ENCODE measurements around the gene CCDC175.

CCDC175 gene

DNA sequence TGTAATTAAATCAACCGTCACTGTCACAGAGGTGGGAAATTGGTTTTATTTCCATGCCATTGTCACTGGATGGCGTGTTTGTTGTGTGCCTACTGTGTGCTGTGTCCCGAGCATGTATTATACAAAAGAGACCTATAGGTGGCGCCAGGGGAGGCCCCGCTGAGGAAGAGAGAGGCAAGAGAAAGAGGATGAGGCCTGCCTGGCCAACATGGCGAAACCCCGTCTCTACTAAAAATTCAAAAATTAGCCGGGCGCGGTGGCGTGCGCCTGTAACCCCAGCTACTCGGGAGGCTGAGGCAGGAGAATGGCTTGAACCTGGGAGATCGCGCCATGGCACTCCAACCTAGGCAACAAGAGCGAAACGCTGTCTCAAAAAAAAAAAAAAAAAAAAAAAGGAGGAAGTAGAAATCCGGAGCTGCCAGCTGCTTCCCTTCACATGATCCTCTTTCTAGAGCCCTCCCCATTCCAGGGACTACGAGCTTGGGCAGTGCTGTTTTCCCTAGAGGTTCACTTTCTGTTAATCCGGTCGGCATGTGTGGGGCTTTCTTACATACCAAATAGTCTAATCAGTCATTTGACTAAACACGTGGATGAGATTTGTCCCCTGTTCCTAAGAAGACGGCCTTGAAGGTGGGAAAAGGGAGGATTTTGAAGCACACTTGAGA lies 6.4 kb upstream of the CCDC175 start:
- DNase-seq (ENCODE audit: low read depth) = no peak
- H3K4me1 ChIP-seq (ENCODE audit: control insufficient read depth, insufficient read depth, low read length) = no peaks in the 10 kb centered on the region
- H3K9ac ChIP-seq (ENCODE audit: low read length) = no peak overlapping the region
- H3K9me3 ChIP-seq (ENCODE audit: control insufficient read depth, low read length) = no peaks in the 10 kb centered on the region
- H3K4me3 ChIP-seq (ENCODE audit: low read length) = no peak overlapping the region
- no peaks in the 10 kb centered on the region for H3K27me3 ChIP-seq (replicated peaks; ENCODE audit: control insufficient read depth, insufficient read depth, low read length)
- H3K36me3 ChIP-seq (ENCODE audit: control insufficient read depth, insufficient read depth, low read length, severe bottlenecking) = no peaks in the 10 kb centered on the region

DNA sequence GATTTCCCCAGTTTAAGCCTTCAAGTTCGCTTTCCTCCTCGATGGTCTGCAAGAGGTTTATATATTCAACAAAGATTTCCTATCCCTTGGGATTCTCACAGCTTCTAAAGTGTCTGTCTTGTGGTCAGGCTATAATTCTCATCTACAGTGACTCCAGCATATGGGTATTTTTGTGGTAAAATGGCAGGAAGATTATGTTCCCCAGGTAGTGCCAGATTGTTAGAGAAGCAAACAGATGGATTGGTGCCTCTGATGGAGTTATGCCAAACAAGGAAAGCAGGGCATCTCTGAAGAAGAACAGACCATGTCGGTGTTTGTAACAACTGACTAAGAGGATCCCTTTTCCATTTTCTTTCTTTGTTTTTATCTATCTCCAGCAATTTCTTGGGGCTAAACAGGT lies 5.5 kb upstream of the CCDC175 start:
- Histone ChIP-seq H3K9ac (ENCODE audit: low read length) (no peak overlapping the region), H3K27me3 (replicated peaks; ENCODE audit: control insufficient read depth, insufficient read depth, low read length) (no peaks in the 10 kb centered on the region), H3K4me1 (ENCODE audit: control insufficient read depth, insufficient read depth, low read length) (no peaks in the 10 kb centered on the region), H3K36me3 (ENCODE audit: control insufficient read depth, insufficient read depth, low read length, severe bottlenecking) (no peaks in the 10 kb centered on the region), H3K9me3 (ENCODE audit: control insufficient read depth, low read length) (no peaks in the 10 kb centered on the region), H3K4me3 (ENCODE audit: low read length) (no peak overlapping the region)
- DNase-seq (ENCODE audit: low read depth) = no peak

DNA sequence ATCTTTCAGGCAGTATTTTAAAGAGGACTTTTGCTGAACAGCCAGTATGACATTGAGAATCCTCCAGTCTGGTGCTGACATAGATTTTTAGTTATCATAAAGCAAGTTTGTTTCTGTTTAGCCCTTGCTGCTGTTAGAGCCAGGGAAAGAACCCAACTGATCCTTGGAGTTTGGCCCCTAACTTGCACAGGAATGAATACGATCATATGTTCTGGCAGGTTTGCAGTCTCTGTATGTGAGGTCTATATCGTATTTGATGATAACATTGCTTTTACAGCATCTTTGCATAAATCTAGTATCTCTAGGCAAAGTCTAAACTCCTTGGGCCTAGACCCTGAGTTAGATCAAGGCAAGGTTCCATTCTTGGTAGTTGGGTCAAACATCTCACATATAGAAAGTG lies 4.3 kb upstream of the CCDC175 start:
- Histone ChIP-seq H3K4me3 (ENCODE audit: low read length) (no peak overlapping the region), H3K9ac (ENCODE audit: low read length) (no peak overlapping the region), H3K27me3 (replicated peaks; ENCODE audit: control insufficient read depth, insufficient read depth, low read length) (no peaks in the 10 kb centered on the region), H3K36me3 (ENCODE audit: control insufficient read depth, insufficient read depth, low read length, severe bottlenecking) (no peaks in the 10 kb centered on the region), H3K9me3 (ENCODE audit: control insufficient read depth, low read length) (no peaks in the 10 kb centered on the region), H3K4me1 (ENCODE audit: control insufficient read depth, insufficient read depth, low read length) (no peaks in the 10 kb centered on the region)
- DNase-seq (ENCODE audit: low read depth) = no peak

DNA sequence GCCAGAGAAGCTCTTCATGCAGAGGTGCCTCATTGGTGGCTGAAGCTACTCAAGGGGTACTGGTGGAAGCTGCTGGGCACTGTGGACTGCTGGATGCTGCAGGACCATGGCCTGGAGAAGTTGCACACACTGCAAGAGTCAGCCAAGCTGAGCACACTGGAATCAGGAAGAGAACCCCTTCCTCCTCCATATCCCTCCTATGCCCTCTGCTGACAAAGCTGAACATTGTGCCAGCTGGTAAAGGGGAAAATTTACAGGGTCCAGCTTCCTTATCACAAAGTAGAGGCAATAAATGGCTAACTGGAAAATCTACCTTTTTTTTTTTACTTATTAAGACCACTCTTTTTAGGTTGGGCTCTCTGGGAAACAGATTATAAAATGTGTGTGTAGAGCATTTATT lies 6.5 kb downstream of the CCDC175 start:
- Histone ChIP-seq H3K9me3 (ENCODE audit: control insufficient read depth, low read length) (no peaks in the 10 kb centered on the region), H3K36me3 (ENCODE audit: control insufficient read depth, insufficient read depth, low read length, severe bottlenecking) (no peaks in the 10 kb centered on the region), H3K27me3 (replicated peaks; ENCODE audit: control insufficient read depth, insufficient read depth, low read length) (peaks cover 10% of the 10 kb centered on the region), H3K4me3 (ENCODE audit: low read length) (no peak overlapping the region), H3K9ac (ENCODE audit: low read length) (no peak overlapping the region), H3K4me1 (ENCODE audit: control insufficient read depth, insufficient read depth, low read length) (no peaks in the 10 kb centered on the region)
- no peak for DNase-seq (ENCODE audit: low read depth)

DNA sequence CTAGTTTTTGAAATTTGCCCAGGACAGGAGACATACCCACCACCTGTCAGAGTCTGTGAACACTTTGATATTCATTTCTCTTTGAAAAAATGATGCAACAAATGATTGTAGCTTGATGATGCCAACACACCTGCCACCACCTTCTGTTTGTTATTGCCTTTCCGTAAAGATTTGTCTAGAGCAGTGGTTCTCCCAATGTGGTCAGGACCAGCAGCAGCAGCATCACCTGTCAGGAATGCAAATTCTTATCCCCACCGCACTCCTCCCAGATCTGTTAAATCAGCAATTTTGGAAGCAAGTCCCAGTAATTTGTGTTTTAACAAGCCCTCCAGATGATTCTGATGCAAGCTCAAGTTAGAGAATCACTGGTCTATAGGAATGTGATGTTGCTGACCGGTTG lies 9.9 kb downstream of the CCDC175 start:
- no peak overlapping the region for H3K9ac ChIP-seq (ENCODE audit: low read length)
- H3K4me3 ChIP-seq (ENCODE audit: low read length) = no peak overlapping the region
- H3K36me3 ChIP-seq (ENCODE audit: control insufficient read depth, insufficient read depth, low read length, severe bottlenecking) = no peaks in the 10 kb centered on the region
- no peaks in the 10 kb centered on the region for H3K4me1 ChIP-seq (ENCODE audit: control insufficient read depth, insufficient read depth, low read length)
- H3K9me3 ChIP-seq (ENCODE audit: control insufficient read depth, low read length) = no peaks in the 10 kb centered on the region
- H3K27me3 ChIP-seq (replicated peaks; ENCODE audit: control insufficient read depth, insufficient read depth, low read length) = peaks cover 10% of the 10 kb centered on the region
- no peak for DNase-seq (ENCODE audit: low read depth)

DNA sequence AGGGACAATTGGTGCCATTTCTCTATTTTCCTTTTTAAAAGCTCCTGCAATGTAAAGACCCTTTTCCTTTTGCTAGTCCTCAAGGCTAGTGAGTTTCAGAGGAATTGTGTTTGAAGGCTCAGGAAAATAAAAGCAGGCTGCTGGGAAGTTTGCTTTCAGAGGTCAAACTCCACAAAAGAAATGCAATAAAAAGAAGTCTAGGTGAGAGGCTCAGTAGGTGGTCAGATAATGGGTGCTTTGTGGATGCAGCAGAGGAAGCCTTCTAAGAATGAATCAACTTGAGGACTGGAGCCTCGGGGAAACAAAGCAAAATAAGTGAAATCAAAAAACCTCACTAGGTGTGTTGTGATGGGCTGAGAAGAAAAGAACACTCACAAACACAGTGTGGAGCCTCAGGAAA lies 10.3 kb downstream of the CCDC175 start:
- H3K36me3 ChIP-seq (ENCODE audit: control insufficient read depth, insufficient read depth, low read length, severe bottlenecking) = no peaks in the 10 kb centered on the region
- peaks cover 10% of the 10 kb centered on the region for H3K27me3 ChIP-seq (replicated peaks; ENCODE audit: control insufficient read depth, insufficient read depth, low read length)
- DNase-seq (ENCODE audit: low read depth) = no peak
- no peaks in the 10 kb centered on the region for H3K4me1 ChIP-seq (ENCODE audit: control insufficient read depth, insufficient read depth, low read length)
- no peak overlapping the region for H3K4me3 ChIP-seq (ENCODE audit: low read length)
- no peaks in the 10 kb centered on the region for H3K9me3 ChIP-seq (ENCODE audit: control insufficient read depth, low read length)
- H3K9ac ChIP-seq (ENCODE audit: low read length) = no peak overlapping the region

DNA sequence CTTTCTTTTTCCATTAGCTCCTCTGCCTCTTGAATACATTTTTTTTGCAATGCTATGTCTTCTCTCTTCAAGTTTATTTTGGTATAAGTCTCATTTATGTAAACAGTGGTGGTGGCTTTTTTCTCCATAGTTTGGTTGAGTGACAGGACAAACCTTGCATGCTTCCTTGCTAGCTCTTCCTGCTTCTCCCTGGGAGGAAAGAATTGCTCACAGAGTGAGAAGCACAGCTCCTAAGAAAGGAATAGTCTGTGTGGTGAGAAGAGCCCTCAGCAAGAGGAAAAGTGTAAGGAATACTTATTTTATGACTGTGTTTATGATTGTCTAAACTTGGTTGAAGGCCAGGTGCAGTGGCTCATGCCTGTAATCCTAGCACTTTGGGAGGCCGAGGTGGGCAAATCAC lies 11.5 kb downstream of the CCDC175 start:
- Histone ChIP-seq H3K9ac (ENCODE audit: low read length) (no peak overlapping the region), H3K9me3 (ENCODE audit: control insufficient read depth, low read length) (no peaks in the 10 kb centered on the region), H3K27me3 (replicated peaks; ENCODE audit: control insufficient read depth, insufficient read depth, low read length) (peaks cover 10% of the 10 kb centered on the region), H3K4me1 (ENCODE audit: control insufficient read depth, insufficient read depth, low read length) (no peaks in the 10 kb centered on the region), H3K36me3 (ENCODE audit: control insufficient read depth, insufficient read depth, low read length, severe bottlenecking) (no peaks in the 10 kb centered on the region), H3K4me3 (ENCODE audit: low read length) (no peak overlapping the region)
- DNase-seq (ENCODE audit: low read depth) = no peak

GRCh38 chr14:59564366-59564765 lies 12.2 kb downstream of the CCDC175 start:
- no peak for DNase-seq (ENCODE audit: low read depth)
- Histone ChIP-seq H3K4me3 (ENCODE audit: low read length) (no peak overlapping the region), H3K36me3 (ENCODE audit: control insufficient read depth, insufficient read depth, low read length, severe bottlenecking) (no peaks in the 10 kb centered on the region), H3K27me3 (replicated peaks; ENCODE audit: control insufficient read depth, insufficient read depth, low read length) (peaks cover 10% of the 10 kb centered on the region), H3K4me1 (ENCODE audit: control insufficient read depth, insufficient read depth, low read length) (no peaks in the 10 kb centered on the region), H3K9me3 (ENCODE audit: control insufficient read depth, low read length) (no peaks in the 10 kb centered on the region), H3K9ac (ENCODE audit: low read length) (no peak overlapping the region)

DNA sequence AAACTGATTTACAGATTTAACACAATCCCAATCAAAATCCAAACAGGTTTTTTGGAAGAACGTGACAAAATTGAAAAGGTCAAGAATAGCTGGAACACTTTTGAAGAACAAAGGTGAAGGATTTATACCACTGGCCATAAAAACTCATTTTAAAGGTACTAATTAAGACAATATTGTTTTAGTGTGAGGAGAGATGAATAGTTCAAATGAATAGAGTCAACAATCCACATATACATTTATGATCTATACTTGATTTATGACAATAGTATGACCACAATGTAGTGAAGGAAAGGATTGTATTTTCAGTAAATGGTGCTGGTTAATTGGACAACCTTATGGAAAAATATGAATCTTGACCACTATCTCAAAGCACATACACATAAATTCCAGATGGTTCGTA lies 29.3 kb downstream of the CCDC175 start:
- H3K4me3 ChIP-seq (ENCODE audit: low read length) = no peak overlapping the region
- H3K9ac ChIP-seq (ENCODE audit: low read length) = no peak overlapping the region
- no peaks in the 10 kb centered on the region for H3K36me3 ChIP-seq (ENCODE audit: control insufficient read depth, insufficient read depth, low read length, severe bottlenecking)

GRCh38 chr14:59543873-59544272 lies 32.7 kb downstream of the CCDC175 start:
- no peaks in the 10 kb centered on the region for H3K9me3 ChIP-seq (ENCODE audit: control insufficient read depth, low read length)
- H3K36me3 ChIP-seq (ENCODE audit: control insufficient read depth, insufficient read depth, low read length, severe bottlenecking) = no peaks in the 10 kb centered on the region
- H3K9ac ChIP-seq (ENCODE audit: low read length) = no peak overlapping the region
- no peak overlapping the region for H3K4me3 ChIP-seq (ENCODE audit: low read length)
- DNase-seq (ENCODE audit: low read depth) = no peak
- peaks cover 5% of the 10 kb centered on the region for H3K27me3 ChIP-seq (replicated peaks; ENCODE audit: control insufficient read depth, insufficient read depth, low read length)
- H3K4me1 ChIP-seq (ENCODE audit: control insufficient read depth, insufficient read depth, low read length) = no peaks in the 10 kb centered on the region

More for the DNA sequence above, 29.3 kb downstream of the CCDC175 start:
- Histone ChIP-seq H3K9me3 (ENCODE audit: control insufficient read depth, low read length) (no peaks in the 10 kb centered on the region), H3K27me3 (replicated peaks; ENCODE audit: control insufficient read depth, insufficient read depth, low read length) (peaks cover 6% of the 10 kb centered on the region), H3K4me1 (ENCODE audit: control insufficient read depth, insufficient read depth, low read length) (no peaks in the 10 kb centered on the region)
- DNase-seq (ENCODE audit: low read depth) = no peak

DNA sequence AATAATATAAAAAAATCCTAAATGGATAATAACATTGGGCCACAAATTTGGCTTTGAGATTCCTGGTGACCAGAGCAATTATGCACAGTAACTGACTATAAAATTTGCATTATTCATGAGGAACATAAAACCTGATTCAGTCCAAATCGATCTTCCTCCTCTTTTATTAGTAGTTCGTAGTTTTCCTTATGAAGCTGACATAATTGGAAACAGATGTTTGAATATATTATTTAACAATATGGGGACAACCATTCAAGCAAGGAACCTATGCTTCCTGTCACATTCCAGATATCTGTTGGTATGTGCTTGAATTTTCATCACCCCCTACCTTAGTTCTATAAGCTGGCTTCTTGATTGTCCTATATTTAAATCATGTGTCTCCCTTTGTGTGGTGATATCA lies 34.9 kb downstream of the CCDC175 start:
- no peak for DNase-seq (ENCODE audit: low read depth)
- Histone ChIP-seq H3K27me3 (replicated peaks; ENCODE audit: control insufficient read depth, insufficient read depth, low read length) (no peaks in the 10 kb centered on the region), H3K9me3 (ENCODE audit: control insufficient read depth, low read length) (no peaks in the 10 kb centered on the region), H3K9ac (ENCODE audit: low read length) (no peak overlapping the region), H3K36me3 (ENCODE audit: control insufficient read depth, insufficient read depth, low read length, severe bottlenecking) (no peaks in the 10 kb centered on the region), H3K4me3 (ENCODE audit: low read length) (no peak overlapping the region), H3K4me1 (ENCODE audit: control insufficient read depth, insufficient read depth, low read length) (no peaks in the 10 kb centered on the region)

- no peak for DNase-seq (ENCODE audit: low read depth)
- Histone ChIP-seq H3K27me3 (replicated peaks; ENCODE audit: control insufficient read depth, insufficient read depth, low read length) (peaks cover under 1% of the 10 kb centered on the region), H3K4me1 (ENCODE audit: control insufficient read depth, insufficient read depth, low read length) (no peaks in the 10 kb centered on the region), H3K4me3 (ENCODE audit: low read length) (no peak overlapping the region), H3K36me3 (ENCODE audit: control insufficient read depth, insufficient read depth, low read length, severe bottlenecking) (no peaks in the 10 kb centered on the region), H3K9me3 (ENCODE audit: control insufficient read depth, low read length) (no peaks in the 10 kb centered on the region), H3K9ac (ENCODE audit: low read length) (no peak overlapping the region)
Observed at GRCh38 chr14:59540852-59541251, 35.8 kb downstream of the CCDC175 start.
